Parathyroid adenoma (tissue), 2 donors: ENCODE data around the gene POU2F1.

ENCODE experiments used
- H2AFZ ChIP-seq: fragments of 300-600 bp; sonication (generic); one replicate; pipeline ENCODE4 v1.7.0; 2017; ENCODE audit warnings: antibody characterized with exemption, mild to moderate bottlenecking
- H3K27ac ChIP-seq: fragments of 300-600 bp; sonication (generic); one replicate; pipeline ENCODE4 v1.7.0; 2017
- H3K27me3 ChIP-seq: fragments of 300-600 bp; sonication (generic); one replicate; pipeline ENCODE4 v1.7.0; 2017; ENCODE audit warnings: low read length; ENCODE audit not compliant: control insufficient read depth, insufficient read depth
- H3K36me3 ChIP-seq: fragments of 300-600 bp; sonication (generic); one replicate; pipeline ENCODE4 v1.7.0; 2017; ENCODE audit warnings: low read length; ENCODE audit not compliant: control insufficient read depth, insufficient read depth
- H3K4me1 ChIP-seq: fragments of 300-600 bp; sonication (generic); one replicate; pipeline ENCODE4 v1.7.0; 2017; ENCODE audit warnings: control low read depth
- H3K4me2 ChIP-seq: fragments of 300-600 bp; sonication (generic); one replicate; pipeline ENCODE4 v1.7.0; 2017; ENCODE audit warnings: low read length
- H3K4me3 ChIP-seq: fragments of 300-600 bp; sonication (generic); one replicate; pipeline ENCODE4 v1.7.0; 2017; ENCODE audit warnings: low read depth, low read length
- H3K79me2 ChIP-seq: fragments of 300-600 bp; sonication (generic); one replicate; pipeline ENCODE4 v1.7.0; 2017; ENCODE audit warnings: control low read depth
- H3K9ac ChIP-seq: fragments of 300-600 bp; sonication (generic); one replicate; pipeline ENCODE4 v1.7.0; 2017; ENCODE audit warnings: mild to moderate bottlenecking
- H3K9me3 ChIP-seq: fragments of 300-600 bp; sonication (generic); one replicate; pipeline ENCODE4 v1.7.0; 2017; ENCODE audit warnings: low read length; ENCODE audit not compliant: control insufficient read depth
- TF ChIP-seq, protein P1 (sequence below): fragments of 300-600 bp; sonication (generic); IDR thresholded peaks from one replicate; pipeline ENCODE4 v1.7.0; 2017; ENCODE audit warnings: antibody characterized with exemption, mild to moderate bottlenecking
- donor health status: primary hyperparathyroidism.

POU2F1 gene

DNA sequence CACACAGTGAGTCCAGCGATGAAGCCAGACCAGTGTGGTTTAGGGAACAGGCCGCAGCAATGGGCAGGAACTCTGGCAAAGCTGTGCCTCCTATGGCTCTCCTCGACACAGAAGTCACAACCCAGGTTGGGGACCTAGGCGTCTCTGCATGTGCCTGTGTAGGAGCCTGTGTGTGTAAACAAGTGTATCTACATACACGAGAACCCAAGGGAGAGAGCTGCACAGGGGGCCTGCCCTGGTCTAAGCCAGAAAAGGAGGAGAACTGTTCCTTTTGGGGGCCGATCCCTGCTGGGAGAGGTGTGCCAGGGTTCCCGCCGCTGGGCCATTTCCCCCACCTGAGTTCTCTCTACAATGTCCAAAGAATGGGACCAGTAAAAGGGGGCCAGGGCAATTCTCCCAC, 241.7 kb downstream of the POU2F1 start:
- H3K4me3 ChIP-seq: no peak overlapping the region
- H3K79me2 ChIP-seq: no peaks in the 10 kb centered on the region
- TF ChIP-seq, protein P1, sequence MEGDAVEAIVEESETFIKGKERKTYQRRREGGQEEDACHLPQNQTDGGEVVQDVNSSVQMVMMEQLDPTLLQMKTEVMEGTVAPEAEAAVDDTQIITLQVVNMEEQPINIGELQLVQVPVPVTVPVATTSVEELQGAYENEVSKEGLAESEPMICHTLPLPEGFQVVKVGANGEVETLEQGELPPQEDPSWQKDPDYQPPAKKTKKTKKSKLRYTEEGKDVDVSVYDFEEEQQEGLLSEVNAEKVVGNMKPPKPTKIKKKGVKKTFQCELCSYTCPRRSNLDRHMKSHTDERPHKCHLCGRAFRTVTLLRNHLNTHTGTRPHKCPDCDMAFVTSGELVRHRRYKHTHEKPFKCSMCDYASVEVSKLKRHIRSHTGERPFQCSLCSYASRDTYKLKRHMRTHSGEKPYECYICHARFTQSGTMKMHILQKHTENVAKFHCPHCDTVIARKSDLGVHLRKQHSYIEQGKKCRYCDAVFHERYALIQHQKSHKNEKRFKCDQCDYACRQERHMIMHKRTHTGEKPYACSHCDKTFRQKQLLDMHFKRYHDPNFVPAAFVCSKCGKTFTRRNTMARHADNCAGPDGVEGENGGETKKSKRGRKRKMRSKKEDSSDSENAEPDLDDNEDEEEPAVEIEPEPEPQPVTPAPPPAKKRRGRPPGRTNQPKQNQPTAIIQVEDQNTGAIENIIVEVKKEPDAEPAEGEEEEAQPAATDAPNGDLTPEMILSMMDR: no peak
- H3K9ac ChIP-seq: no peak overlapping the region
- H3K9me3 ChIP-seq: no peaks in the 10 kb centered on the region
- no peaks in the 10 kb centered on the region for H3K4me1 ChIP-seq
- no peak overlapping the region for H3K4me2 ChIP-seq
- H3K27ac ChIP-seq: no peak overlapping the region
- H3K36me3 ChIP-seq: no peaks in the 10 kb centered on the region
- H3K27me3 ChIP-seq: no peaks in the 10 kb centered on the region
- H2AFZ ChIP-seq: no peak overlapping the region

DNA sequence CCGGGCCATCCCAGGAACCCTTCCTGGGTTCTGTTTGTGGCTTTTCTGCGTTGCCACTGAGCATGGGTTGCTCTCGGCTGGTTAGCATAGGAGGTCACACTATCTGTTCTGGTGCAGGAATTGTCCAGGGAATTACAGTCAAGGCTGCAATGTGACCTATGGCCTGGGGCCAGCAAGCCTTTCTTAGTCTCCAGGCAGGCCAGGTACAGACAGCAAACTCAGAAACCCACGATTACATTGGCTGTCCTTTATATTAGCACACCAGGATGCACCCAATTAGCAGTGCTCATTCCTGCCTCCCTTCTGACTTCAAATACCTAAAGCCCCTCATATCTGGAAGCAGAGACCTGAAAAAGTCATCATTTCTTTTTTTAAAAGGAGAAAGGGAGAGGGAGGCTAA, 242.4 kb downstream of the POU2F1 start:
- Histone ChIP-seq H3K4me3 (no peak overlapping the region), H3K4me2 (no peak overlapping the region), H3K9me3 (no peaks in the 10 kb centered on the region), H3K27me3 (no peaks in the 10 kb centered on the region), H3K79me2 (no peaks in the 10 kb centered on the region), H3K9ac (no peak overlapping the region), H3K4me1 (no peaks in the 10 kb centered on the region), H3K27ac (no peak overlapping the region), H3K36me3 (no peaks in the 10 kb centered on the region), H2AFZ (no peak overlapping the region)
- TF ChIP-seq, protein P1: no peak

DNA sequence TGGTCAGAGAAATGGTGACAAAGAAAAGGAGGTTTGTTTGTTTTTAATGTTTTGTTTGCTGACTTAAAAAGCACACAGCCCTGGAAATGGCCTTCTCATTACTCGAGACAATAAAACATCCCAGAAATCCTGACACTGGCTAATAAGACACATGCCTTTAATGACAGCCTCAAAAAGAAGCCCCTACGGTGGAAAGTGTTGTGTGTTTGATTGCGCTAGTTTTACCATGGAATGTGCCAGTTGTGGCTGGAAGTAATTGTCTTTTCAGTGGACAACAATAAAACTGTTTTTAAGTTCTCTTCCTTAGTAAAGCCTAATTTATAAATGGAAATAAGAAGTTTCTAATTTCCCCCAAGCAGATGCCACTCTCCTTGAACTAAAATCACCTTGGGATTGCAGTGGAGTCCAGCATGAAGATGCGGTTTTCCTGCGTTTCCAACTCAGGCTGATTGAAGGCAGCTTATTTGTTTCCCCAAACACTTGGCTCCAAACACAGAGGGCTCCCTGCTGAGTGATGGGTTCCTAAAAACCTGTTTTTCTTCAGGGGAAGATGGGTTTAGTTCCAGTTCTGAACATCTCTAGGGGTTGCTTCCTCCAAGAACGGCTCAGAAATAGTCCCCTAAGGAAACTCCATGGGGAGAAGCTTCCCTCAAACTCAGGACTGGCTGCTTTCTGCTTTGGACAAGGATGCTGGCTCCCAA, 243.3 kb downstream of the POU2F1 start:
- H3K27ac ChIP-seq: no peak overlapping the region
- no peak overlapping the region for H2AFZ ChIP-seq
- H3K9ac ChIP-seq: no peak overlapping the region
- no peak overlapping the region for H3K4me2 ChIP-seq
- no peaks in the 10 kb centered on the region for H3K4me1 ChIP-seq
- no peaks in the 10 kb centered on the region for H3K27me3 ChIP-seq
- no peak overlapping the region for H3K4me3 ChIP-seq
- TF ChIP-seq, protein P1: no peak
- H3K36me3 ChIP-seq: no peaks in the 10 kb centered on the region
- H3K9me3 ChIP-seq: no peaks in the 10 kb centered on the region
- H3K79me2 ChIP-seq: no peaks in the 10 kb centered on the region

DNA sequence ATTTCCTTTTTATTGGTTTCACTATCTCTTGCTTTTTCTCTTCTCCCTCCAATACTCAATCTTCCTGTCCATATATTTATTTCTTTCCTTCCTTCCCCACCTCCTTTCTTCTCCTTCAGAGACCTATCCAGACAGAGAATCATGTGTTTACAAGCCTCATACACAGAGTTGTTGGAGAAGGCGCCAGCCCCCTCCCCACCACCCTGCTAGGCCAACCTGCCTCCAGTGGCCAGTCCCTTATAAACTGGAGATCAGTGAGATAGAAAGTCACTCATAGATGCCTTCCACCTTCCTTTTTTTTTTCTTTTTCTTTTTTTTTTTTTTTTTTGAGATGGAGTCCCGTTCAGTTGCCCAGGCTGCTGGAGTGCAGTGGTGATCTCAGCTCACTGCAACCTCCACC, 244.3 kb downstream of the POU2F1 start:
- Histone ChIP-seq H3K4me1 (no peaks in the 10 kb centered on the region), H3K79me2 (no peaks in the 10 kb centered on the region), H3K27ac (no peak overlapping the region), H2AFZ (no peak overlapping the region), H3K9ac (no peak overlapping the region), H3K27me3 (no peaks in the 10 kb centered on the region), H3K36me3 (no peaks in the 10 kb centered on the region), H3K4me2 (no peak overlapping the region), H3K4me3 (no peak overlapping the region), H3K9me3 (no peaks in the 10 kb centered on the region)
- TF ChIP-seq, protein P1: no peak

DNA sequence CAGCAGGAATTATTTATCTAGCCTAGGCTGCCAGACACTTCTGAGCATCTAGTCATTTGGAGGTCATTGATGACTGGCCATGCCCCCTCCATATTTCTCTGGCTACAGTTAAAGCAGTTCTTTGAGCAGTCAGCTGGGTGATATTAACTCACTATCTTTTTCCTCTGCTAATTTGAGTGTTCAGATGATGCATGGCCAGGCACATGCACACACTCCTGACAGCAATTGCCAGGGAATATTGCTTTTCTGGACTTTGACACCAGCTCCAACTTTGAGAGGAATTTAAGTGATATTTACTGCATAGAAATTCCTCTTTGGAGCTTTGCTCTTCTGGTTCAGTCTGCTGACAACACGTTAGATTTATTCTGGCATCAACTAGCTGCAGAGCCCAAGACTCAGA, 245.1 kb downstream of the POU2F1 start:
- no peak overlapping the region for H3K9ac ChIP-seq

More for the DNA sequence above, 245.1 kb downstream of the POU2F1 start:
- TF ChIP-seq, protein P1: no peak
- no peak overlapping the region for H3K4me2 ChIP-seq
- no peak overlapping the region for H3K27ac ChIP-seq
- H3K4me1 ChIP-seq: no peaks in the 10 kb centered on the region
- no peaks in the 10 kb centered on the region for H3K9me3 ChIP-seq
- no peaks in the 10 kb centered on the region for H3K36me3 ChIP-seq
- H3K27me3 ChIP-seq: no peaks in the 10 kb centered on the region
- no peaks in the 10 kb centered on the region for H3K79me2 ChIP-seq
- no peak overlapping the region for H3K4me3 ChIP-seq
- H2AFZ ChIP-seq: no peak overlapping the region
